Right forelimb (tissue), 1 donor: ENCODE measurements around the gene CPSF7.
"Not testable (repeated sequence)": the region's sequence is repeated elsewhere in the genome, so short reads cannot be mapped to it uniquely, and the experiment has no call there.

ENCODE experiments used
- DNase-seq: peaks from one replicate; pipeline ENCODE4 v3.0.0-alpha.2; 2018

The CPSF7 gene

DNA sequence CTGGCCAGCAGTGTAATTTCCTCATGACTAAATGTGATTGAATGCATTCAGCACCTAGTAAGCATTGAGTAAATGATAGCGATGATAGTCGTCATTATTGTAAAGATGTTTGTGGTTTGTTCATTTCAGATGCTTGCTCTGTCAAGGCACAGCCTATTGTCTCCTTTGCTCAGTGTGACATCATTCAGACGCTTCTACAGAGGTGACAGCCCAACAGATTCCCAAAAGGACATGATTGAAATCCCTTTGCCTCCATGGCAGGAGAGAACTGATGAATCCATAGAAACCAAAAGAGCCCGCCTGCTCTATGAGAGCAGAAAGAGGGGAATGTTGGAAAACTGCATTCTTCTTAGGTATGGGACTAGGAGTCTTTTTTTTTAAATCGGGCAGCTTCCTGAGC, 7.7 kb upstream of the CPSF7 start:
- DNase-seq, result no peak

DNA sequence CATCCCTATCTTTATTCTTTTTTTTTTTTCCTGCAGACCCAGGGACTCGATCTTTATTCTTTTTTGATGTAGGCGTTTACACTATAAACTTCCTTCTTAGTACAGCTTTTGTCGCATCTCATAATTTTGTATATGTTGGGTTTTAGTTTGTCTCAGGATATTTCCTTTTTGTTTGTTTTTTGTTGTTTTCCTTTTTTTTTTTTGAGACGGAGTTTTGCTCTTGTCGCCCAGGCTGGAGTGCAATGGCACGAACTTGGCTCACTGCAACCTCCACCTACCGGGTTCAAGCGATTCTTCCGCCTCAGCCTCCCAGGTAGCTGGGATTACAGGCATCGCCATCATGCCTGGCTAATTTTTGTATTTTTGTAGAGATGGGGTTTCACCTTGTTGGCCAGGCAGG, 1.1 kb upstream of the CPSF7 start:
- not testable (repeated sequence) for DNase-seq

DNA sequence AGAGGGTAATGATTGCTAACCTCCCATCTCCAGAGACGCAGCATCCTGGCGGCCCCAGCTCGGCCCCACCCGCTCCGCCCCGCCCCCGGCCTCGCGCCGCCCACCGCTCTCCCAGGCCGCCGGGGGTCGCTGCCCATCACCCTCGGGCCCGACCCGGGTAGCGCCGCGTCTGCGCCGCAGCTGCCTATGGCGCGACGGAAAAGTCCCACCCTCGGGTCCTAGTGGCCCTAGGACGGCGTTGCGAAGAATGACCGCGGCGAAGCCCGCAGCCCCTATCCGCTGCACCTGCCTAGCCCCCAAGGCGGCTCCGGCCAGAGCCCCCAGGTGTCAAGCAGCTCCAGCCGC, 457 bp downstream of the CPSF7 start:
- peak; percentile 85 for DNase-seq

DNA sequence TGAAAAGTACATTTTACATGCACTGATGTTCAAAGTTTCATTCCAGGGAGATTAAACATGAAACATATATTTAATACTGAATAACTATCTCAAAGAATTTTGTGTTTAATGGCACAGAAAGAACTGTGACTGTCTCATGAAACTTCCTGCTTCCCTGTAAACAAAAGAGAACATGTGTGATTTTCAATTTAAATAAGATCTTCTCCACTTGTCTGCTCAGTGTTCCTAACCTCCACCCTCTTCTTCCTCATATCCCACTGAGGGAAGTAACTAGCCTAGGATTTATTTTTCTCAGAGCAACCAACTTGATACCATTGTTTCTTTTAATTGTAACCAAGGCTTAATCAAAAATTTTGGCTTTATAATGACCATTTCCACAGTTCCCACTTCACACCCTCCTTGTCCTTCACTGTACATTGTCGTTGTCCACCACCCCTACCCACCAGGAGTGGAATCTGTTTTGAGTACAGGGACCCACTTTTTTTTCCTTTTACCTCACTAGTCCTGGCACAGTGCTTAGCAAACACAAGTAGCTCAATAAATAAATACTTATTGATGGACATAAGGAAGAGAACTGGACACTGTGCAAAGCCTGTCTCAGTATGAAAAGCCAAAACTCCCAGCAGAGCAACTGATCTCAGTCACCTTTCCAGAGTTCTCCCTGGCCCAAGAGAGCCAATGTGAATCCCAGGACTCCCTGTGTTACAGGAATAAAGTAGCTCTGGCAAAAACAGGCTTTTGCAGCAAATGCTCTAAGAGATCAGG, 4.2 kb downstream of the CPSF7 start:
- no peak for DNase-seq

DNA sequence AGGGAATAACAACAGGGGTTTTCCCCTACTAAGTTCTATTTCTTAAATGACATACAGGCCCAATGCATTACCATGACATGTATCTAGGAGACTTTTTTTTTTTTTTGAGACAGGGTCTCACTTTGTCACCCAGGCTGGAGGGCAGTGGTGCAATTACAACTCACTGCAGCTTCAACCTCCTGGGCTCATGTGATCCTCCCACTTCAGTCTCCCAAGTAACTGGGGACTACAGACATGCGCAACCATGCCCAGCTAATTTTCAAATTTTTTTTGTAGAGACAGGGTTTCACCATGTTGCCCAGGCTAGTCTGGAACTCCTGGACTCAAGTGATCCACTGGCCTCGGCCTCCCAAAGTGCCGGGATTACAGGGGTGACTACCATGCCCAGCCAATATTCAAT, 7.5 kb downstream of the CPSF7 start:
- no peak for DNase-seq

DNA sequence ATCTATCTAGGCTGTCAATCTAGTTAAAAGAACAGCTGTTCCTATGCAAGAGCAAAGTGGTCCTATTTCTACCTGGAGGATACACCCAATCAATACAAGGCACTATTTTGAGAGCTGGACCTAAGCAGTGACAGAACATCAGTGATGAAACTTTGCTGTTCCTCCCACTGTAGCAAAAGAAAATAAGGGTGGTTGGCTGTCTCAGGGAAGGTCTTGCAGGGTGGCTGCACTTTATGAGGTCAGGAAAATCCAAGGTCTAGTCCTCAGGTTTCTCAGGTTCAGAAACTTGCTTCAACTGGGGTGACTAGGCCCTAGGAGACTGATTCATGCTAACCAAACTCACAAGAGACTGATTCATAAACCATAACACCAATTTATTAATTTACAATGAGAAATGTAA, 11.6 kb downstream of the CPSF7 start:
- no peak for DNase-seq

DNA sequence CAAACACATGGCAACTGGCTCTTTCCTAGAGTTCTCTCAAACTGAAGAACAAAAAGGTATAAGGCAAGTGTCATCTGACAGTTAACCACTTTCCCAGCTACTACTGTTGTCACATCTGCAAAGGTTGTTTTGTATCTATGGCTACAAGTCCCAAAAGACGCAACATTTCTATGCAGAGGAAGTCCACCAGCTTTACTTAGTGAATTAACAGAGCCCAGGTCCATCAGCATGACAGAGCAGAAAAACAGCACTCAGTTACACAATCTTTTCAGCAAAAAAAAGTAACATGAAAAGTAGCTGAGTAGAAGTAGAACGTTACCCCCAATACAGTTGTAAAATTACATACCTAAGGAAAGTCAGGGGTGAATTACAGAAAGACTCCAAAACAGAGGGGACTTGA, 12.1 kb downstream of the CPSF7 start:
- DNase-seq, result no peak

DNA sequence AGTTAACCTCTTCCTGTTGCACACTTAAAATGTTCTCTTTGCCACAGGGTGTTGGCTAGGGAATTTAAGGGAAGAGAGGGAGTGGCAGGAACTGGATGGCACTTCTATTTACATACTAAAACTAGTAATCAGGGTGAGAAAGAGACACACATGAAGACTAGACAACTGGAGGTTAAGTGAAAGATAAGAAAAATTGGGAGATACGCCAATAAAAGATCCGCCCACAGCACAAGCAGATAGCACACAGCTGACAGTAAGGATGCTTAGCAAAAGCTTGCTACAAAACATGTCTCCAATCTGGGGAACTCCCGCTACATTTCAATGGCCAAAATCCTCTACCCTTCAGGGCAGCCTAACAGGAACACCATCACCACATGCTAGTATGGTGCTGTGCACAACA, 12.8 kb downstream of the CPSF7 start:
- DNase-seq, result no peak

DNA sequence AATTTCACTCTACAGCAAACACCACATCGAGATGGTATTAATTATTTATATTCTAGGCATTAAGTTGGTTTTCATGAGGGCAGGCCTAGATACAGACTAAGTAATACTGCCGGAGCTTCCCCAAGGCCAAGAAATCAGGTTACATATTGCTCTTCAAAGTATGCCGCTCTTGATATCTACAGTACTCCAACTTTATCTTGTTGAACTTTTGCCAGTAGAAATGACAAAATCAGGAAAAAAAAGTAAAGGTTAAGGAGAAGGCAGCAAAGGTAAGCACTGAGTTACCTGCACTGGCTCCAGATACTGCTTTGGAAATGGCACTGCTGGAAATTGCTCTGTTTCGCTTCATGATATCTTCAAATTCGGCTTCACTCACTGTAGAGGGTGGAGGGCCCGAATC, 14.4 kb downstream of the CPSF7 start:
- DNase-seq, result no peak

DNA sequence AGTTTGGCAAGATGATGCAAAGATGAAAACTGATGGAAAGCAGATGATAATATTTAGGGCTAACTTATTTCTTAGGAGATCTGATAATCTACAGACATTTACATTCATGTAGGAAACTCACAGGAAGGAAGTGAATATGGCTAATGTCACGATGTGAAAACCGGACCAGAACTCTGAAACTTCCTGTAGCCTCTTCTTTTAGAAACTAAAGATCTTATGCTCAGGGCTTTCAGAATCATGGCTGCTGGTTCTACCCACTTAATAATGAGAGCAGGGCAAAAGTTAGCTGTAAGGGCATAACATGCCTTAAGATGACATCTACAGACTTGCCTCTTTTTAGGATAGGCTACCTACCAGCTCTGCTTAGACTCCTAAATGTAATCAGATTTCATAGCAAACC, 15.2 kb downstream of the CPSF7 start:
- DNase-seq, result no peak

DNA sequence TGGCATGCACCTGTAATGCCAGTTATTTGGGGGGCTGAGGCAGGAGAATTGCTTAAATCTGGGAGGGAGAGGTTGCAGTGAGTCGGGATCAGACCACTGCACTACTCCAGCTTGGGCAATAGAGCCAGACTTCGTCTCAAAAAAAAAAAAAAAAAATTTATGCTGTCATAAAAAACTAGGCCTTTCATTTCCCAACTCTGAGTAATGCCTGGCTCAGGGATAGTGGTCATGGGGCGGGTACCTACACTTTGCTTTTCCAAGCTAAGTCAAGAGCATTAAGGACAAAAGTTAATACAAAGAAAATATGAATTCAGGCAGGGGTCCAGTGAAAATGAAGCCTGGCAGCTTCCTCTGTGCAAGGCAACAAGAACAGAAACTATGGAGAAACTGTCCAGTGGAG, 16.3 kb downstream of the CPSF7 start:
- no peak for DNase-seq

DNA sequence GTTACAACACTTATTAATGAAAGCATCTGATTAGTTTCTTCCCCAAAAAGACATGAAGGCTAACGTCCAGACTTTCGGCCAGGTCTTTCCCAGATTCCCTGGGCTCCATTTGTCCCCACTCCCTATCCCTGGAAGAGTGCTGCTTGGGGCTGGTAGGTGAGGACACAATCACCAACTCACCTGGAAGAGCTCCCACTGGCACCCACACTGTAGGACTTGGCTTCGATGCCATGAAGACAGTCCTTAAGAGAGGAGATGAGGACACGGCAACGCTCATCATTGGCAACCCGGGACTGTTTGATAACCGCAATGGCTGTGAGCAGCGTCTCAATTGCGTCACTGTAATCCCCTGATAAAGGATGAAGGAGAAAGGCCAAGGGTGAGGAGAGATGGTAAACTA, 18.2 kb downstream of the CPSF7 start:
- no peak for DNase-seq

DNA sequence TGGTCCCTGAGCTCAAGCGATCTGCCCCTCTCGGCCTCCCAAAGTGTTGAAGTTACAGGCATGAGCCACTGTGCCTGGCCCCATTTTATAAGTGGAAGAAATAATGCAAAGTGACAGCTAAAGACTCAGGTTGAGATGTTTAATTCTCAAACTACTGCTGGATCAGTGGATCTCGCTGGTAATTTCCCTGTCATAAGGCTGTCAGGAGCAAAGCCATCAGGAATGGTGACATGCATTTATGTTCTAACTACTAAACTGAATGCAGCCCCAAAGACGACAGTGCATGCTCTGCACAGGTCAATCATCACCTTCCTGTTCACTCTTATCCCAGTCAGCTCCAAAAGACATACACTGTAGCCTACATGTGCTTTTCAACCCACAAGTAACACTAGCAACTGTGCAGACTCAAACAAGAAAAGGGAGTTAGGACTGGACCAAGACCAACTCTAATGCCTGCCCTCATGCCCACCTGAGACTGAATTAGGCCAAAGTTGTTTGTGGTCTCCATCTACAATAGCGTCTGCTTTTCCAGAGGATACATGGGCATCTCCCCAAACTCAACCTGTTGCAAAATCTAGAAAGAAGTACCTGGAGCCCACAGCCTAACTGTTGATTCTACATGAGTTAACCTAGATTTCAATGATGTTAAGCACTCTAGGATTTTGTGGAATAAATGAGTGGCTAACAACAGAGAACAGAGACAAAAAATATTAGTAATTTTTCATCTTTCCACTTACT, 22.6 kb downstream of the CPSF7 start:
- DNase-seq, result no peak

DNA sequence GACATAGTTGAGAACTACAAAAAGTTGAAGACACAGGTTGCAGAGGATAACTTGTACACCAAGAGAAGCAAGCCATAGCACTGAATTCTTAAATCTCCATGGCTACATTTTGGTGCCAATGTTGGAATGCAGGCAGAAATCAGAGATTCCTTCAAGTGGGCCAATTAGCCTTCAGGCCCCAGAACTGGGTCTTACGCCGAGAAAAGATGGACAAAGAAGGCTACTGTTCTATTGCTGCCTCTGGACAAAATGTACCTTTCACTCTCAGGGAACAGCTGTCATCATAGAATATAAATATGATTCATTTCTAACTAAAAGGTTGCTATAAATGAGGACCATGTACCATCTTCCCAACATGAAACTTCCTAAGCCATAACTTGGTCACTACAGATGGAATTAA, 23.7 kb downstream of the CPSF7 start:
- no peak for DNase-seq

DNA sequence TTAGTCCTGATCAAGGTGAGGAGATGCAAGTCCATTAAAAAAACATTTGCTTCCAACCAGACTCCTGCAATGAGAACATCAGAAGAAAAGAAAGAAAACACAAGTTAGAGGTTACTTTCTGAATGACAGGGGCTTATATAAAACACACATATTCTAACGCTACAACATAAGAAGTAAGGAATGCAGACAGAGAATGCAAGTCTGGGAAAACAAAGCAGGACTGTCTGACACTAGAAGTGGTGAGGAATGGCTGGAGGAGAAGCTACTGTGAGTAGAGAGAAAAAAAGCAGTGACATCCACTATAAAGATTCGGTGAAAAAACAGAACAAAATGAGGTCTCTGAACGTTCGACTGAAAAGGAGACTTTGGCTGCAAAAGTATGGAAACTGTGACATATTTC, 25.1 kb downstream of the CPSF7 start:
- DNase-seq, result no peak

DNA sequence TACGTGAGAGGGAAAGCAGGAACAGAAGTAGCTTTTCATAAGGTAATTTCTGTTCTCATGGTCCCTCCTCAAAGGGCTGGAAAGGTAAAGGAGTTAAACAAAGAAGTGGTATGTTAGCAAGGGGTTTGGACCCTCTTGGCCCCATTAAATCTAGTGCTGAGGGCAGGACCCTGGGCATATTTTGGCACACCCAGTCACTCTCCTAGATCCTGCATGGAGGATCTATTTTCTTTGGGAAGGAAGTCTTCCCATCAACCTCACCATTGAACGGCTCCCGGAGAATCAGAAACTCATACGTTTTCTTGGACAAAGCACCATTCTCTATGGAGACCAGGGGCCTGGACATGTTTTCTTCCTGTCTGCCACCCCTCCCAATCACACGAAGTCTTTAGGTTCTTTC, 25.7 kb downstream of the CPSF7 start:
- DNase-seq, result no peak

DNA sequence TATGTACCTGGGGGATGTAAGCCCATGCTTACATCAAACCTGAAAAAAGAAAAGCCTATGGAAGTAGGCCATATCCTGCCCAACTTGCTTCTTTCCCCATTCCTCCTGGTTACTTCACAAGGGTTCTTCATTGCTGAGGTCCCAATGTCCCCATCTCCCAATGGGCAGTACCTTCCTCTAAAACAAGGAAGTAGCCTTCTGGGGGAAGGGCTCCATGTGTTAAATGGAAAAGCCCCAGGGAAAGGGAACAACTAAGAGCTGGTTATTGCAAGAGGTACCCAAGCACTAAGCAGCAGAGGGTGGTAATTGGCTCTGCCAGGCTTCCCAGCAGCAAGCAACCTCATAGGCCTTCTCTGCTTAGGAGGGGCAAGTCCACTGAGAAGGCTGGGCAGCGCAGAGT, 26.1 kb downstream of the CPSF7 start:
- no peak for DNase-seq

DNA sequence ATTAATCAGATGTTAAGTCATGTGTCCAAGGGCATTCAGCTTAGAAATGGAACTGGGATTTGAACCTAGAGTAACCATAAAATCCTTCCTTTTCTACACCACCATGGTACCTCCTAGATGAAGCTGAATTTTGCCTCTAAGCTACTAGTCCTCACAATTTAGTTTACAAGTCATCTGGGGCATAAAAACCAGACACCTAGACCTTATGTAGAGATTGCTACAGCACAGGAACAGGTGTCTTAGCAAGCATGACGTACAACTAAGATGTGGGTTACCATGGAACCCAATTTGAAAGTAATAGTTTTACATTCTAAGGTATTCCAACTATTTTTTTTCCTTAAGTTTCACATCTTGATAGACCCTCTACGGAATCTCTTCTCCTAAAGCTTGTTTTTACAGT, 28.2 kb downstream of the CPSF7 start:
- no peak for DNase-seq

DNA sequence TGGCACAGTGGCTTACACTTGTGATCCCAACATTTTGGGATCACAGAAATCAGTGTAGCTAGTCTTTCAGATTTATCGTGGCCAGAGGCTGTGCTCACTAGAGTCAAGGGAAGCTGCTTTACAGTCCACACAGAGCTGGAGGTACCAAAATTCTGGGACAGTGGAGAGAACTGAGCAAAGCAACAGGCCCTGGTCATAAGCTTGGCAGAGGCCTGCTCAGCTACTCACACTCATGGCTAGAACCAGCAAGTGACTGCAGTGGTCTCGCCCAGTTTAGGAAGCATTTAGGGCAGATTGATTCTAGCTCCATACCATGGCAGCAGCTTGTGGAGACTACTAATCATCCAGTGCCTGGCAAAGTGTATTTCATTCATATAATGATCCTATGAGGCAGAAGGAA, 28.6 kb downstream of the CPSF7 start:
- no peak for DNase-seq

DNA sequence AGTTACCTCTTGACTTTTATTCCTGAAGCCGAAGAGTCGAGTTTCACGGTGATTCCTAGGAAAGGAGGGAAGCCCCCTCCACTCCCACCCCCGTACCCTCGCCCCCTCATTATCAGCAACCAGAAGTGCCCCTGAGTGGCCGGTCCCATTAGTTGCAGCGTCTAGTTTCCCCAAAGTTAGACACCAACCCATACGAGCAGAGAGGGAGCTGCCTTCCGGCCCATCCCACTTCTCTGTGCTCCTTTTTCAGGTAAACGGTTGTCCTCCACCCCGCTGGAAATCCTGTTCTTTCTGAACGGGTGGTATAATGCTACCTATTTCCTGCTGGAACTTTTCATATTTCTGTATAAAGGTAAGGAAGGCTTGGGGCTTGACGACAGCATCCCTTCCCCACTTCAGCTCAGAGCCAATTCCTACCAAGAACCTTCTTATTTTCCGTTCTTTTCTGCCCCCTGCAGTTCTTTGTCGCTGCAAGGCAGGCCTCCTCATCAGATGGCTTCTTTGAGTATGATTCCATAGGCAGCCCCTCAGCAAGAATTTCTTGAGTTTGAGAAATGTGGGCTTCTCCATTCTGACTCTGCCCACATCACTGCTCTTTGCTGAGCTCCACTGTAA, 36.7 kb downstream of the CPSF7 start:
- peak; percentile 53 for DNase-seq

DNA sequence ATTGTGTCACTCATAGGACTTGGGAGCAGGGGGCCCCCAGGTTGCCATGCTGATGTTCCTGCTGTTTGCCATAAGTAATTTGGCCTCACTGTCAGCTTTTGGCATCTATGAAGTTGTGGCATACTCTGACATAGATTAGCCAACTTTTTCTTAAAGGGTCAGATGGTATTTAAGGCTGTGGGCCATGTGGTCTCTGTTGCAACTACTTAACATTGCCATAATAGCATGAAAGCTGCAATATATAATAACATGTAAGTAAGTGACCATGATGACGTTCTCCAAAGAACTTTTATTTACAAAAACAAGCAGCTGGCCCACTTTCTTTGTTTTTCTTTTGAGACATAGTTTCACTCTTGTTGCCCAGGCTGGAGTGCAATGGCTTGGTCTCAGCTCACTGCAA, 39.6 kb downstream of the CPSF7 start:
- DNase-seq, result no peak

DNA sequence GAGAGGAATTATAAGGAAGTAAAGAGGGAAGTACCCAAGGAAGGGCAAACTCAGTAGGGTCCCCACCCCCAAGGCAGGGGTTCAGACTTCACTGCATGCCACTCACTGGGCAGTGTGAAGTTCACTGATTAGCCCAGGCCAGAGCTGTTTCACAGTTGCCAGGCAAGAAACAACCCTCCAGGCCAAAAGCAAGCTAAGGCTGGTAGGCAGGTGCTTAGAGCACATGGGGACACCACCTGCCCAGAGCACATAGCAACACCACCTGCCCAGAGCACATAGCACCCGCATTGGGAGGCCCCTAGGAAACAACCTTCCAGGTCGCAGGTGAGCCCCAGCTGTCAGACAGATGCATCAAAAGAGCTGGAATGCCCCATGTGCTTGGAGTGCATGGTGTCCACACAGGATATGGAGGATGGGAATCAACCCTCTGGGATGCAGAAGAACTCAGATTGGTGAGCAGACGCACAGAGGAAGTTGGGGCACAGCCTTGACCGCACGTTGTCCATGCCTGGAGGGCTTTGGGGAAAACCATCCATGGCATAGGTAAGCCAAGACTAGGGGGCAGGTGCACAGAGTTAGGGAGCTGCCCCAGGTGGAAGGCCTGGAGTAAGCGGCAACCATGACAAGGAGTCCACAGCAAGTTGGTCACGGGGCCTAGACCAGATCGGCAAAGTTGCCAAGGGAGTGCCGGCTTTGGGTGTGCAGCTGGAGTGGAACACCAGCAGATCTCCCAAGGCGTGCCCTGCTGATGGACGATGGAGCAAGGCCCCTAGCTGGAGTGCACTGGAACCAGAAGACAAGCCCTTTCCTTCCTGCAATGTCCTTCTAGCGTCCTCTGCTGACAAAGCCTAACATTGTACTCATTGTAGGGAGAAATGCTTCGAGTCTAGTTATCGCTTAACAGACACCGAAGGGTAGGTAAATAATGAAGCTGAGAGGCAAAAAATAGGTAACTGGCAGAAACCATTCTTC, 45.2 kb downstream of the CPSF7 start:
- DNase-seq, result no peak

DNA sequence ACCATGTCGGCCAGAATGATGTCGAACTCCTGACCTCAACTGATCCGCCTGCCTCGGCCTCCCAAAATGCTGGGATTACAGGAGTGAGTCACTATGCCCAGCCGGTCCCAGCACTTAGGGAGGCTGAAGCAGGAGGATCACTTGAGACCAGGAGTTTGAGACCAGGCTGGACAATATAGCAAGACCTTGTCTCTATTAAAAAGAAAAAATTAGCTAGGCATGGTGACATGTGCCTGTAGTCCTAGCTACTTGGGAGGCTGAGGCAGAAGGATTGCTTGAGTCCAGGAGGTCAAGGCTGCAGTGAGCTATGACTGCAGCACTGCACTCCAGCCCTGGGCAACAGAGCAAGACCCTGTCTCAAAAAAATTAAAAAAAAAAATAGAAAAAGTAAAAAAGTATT, 45.9 kb downstream of the CPSF7 start:
- not testable (repeated sequence) for DNase-seq
